H1 (cell line): ENCODE results near the gene DUSP7. TPM values are rescaled to one million over a fixed set of nuclear protein-coding genes. Genes with fewer than 3 reads are reported as not detected.

Source experiments
- CTBP2 ChIP-seq: IDR thresholded peaks from 2 replicates; pipeline ENCODE4 v1.7.0; 2011; ENCODE audit warnings: borderline replicate concordance, mild to moderate bottlenecking, moderate library complexity, mixed read lengths, low read length; ENCODE audit not compliant: insufficient read depth, insufficient read length
- RAD21 ChIP-seq, 2 experiments: IDR thresholded peaks in 1 of 2; conservative IDR thresholded peaks in 1 of 2; 2 replicates each; pipeline ENCODE4 v1.6.1; 2011; ENCODE audit warnings: low read depth in 2 of 2, low read length in 2 of 2, improper control_type of control experiment in 1 of 2, inconsistent platforms in 1 of 2, mild to moderate bottlenecking in 1 of 2, moderate library complexity in 1 of 2
- SAP30 ChIP-seq: fragments of 300-600 bp; sonication (generic); IDR thresholded peaks from 2 replicates; pipeline ENCODE4 v1.7.1; 2012; ENCODE audit warnings: low read length, moderate library complexity, mild to moderate bottlenecking, inconsistent platforms; ENCODE audit not compliant: insufficient read depth, insufficient replicate concordance
- TAF1 ChIP-seq: IDR thresholded peaks from 2 replicates; pipeline ENCODE4 v1.6.1; 2011; ENCODE audit warnings: mild to moderate bottlenecking, low read depth, low read length
- polyA plus RNA-seq, 7 experiments: library from polyadenylated mRNA; depleted of rRNA in 3 of 7; stranded (reverse) in 5 of 7; unstranded in 2 of 7; fragments of >200 nt in 5 of 7; fragments of 200-250 nt in 2 of 7; gene quantifications; 1 replicate in 5 of 7; 2 replicates in 1 of 7; 4 replicates in 1 of 7; pipeline versions ENCODE4 v1.2.1 to v1.2.3, GENCODE V29; 2011 to 2013; ENCODE audit warnings: missing spikeins in 2 of 7, mixed read lengths in 2 of 7
- total RNA-seq: library from RNA; stranded (reverse); fragmentation: NEBNext Ultra II Directional; extraction: Animal tissue kit (Norgen Biotek cat#: 25700); gene quantifications from 2 replicates; pipeline ENCODE4 v1.2.1, GENCODE V29; 2021
- TF ChIP-seq, protein P1 (sequence below): IDR thresholded peaks from 2 replicates; pipeline ENCODE4 v1.6.1; 2011; ENCODE audit warnings: low read length, improper control_type of control experiment

DUSP7 gene
- total and polyA plus RNA-seq, 2 of the 8 experiments (the other 6 are each of a cell fraction or from before 2014, with no cell fraction given): 19.4 to 24.9 TPM

DNA sequence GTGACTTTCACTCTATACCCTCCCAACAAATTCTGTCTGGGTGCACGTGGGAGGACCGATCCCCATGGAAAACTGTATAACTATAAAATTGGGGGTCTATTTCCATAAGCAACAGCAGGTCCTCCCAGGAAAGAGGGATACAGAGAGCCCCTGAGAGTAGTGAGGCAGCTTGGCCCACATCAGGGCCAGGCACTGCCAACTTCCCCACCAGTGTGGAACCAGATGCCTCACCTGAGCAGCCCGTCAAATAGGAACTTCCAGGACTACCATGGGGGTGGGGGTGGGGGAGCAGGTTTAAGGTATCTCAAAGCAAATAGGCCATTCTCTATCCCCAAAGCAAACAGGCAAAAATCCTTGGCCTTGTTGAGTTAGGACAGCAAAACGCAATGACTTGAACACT, 33.3 kb upstream of the DUSP7 start (continued):
- TF ChIP-seq SAP30: no peak
- no peak for TF ChIP-seq RAD21 (IDR thresholded peaks at IDR 0.05 in 1 of 2, conservative IDR thresholded peaks at IDR 0.05 in 1 of 2; ENCODE audit: low read depth in 2 of 2, low read length in 2 of 2)
- no peak for TF ChIP-seq TAF1
- TF ChIP-seq, protein P1, sequence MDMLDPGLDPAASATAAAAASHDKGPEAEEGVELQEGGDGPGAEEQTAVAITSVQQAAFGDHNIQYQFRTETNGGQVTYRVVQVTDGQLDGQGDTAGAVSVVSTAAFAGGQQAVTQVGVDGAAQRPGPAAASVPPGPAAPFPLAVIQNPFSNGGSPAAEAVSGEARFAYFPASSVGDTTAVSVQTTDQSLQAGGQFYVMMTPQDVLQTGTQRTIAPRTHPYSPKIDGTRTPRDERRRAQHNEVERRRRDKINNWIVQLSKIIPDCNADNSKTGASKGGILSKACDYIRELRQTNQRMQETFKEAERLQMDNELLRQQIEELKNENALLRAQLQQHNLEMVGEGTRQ: no peak
- no peak for TF ChIP-seq CTBP2
- TF ChIP-seq, all 59 proteins: peak for 0
